Stimulated activated memory B cell treated with anti-CD40 and anti-IgM and Interleukin-4, amounts not matched to agents 10 μg/mL and 1 μg/mL and 100 μg/mL, for 72 hours (primary cell): ENCODE data around the gene HIPK1.
A peak's percentile ranks its signal among the peaks of the same experiment; 100 is the strongest.
"Not testable (repeated sequence)": the region's sequence is repeated elsewhere in the genome, so short reads cannot be mapped to it uniquely, and the experiment has no call there.

Source experiments
- ATAC-seq: fragments of 150-1000 bp; cut with Tn5 transposase; 2 replicates; pipeline ENCODE4 v1.10.0; 2021
- H3K27ac Mint-ChIP-seq: one replicate; pipeline ENCODE4 v1.8.0; 2022; ENCODE audit warnings: mild to moderate bottlenecking, mixed read lengths
- H3K27me3 Mint-ChIP-seq: one replicate; pipeline ENCODE4 v1.8.0; 2022; ENCODE audit warnings: mixed read lengths
- H3K36me3 Mint-ChIP-seq: one replicate; pipeline ENCODE4 v1.8.0; 2022; ENCODE audit warnings: mixed read lengths
- H3K4me1 Mint-ChIP-seq: one replicate; pipeline ENCODE4 v1.8.0; 2022; ENCODE audit warnings: mixed read lengths
- H3K4me3 Mint-ChIP-seq: one replicate; pipeline ENCODE4 v1.8.0; 2022; ENCODE audit warnings: mild to moderate bottlenecking, moderate library complexity, mixed read lengths
- H3K9me3 Mint-ChIP-seq: one replicate; pipeline ENCODE4 v1.8.0; 2022; ENCODE audit warnings: mixed read lengths

HIPK1 gene

DNA sequence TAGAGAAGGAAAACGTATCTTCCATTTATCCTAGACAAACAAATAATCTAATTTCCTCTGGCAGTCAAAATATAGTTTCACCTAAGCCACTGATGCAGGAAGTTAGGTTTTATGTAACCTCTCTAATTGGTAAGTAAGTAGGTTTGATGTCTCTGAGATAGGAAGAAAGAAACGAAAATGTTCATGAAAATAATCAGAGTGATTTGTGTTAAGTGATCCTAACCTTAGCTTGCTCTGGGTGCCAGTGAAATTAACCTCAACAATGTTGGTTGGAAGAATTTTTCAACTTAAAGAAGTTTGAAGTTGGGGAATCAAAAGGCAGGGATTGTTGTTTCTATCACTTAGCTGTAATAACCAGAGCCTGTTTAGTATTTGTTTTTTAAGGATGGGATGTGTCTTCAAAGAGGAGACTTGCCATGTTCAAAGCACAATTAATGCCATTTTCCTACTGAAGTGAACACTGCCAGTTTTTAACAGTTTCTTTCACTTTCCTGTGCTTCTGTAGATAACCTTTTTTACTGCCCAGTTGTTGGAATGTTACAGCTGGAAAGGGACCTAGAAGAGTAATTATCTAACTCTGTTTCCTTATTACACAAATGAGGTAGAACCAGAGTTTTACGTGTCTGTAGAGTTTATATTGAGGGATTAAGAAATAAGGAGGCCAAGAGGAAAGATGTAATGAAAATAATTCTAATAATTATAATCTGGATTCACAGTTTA is 18.4 kb downstream of the HIPK1 start:
- Mint-ChIP-seq H3K27ac (peak overlapping the region; percentile 70), H3K4me3 (no peak overlapping the region), H3K4me1 (peaks cover 44% of the 10 kb centered on the region), H3K36me3 (peaks cover 20% of the 10 kb centered on the region), H3K9me3 (peaks cover 8% of the 10 kb centered on the region), H3K27me3 (no peaks in the 10 kb centered on the region)
- ATAC-seq: no peak

GRCh38 chr1:113948151-113948550 is 19.0 kb downstream of the HIPK1 start:
- not testable (repeated sequence) for H3K4me3 Mint-ChIP-seq, ATAC-seq, H3K9me3 Mint-ChIP-seq, H3K27me3 Mint-ChIP-seq
- Mint-ChIP-seq H3K36me3 (peaks cover 16% of the 10 kb centered on the region), H3K27ac (peak overlapping the region; percentile 57), H3K4me1 (peaks cover 42% of the 10 kb centered on the region)

GRCh38 chr1:113949007-113949406 is 19.9 kb downstream of the HIPK1 start:
- Mint-ChIP-seq H3K27me3 (no peaks in the 10 kb centered on the region), H3K4me1 (peaks cover 39% of the 10 kb centered on the region), H3K9me3 (peaks cover 5% of the 10 kb centered on the region), H3K4me3 (no peak overlapping the region), H3K27ac (peak overlapping the region; percentile 57), H3K36me3 (peaks cover 21% of the 10 kb centered on the region)
- ATAC-seq: no peak

DNA sequence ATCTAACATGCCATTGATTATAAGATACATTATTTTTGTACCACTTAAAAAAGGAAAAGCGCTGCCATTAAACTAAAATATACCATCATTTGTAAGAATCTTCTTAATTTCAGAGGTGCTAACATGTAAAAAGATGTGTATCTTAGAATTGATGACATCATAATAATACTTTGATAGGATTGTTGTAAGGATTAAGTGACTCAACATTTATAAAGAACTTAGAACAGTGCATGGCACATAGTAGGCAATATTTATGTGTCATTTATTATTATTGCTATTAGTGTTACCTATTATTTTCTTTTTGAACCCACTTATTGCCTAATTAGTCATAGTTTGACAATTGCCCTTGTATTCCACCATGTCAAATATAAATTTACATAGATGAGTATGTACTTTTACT is 21.8 kb downstream of the HIPK1 start:
- no peak overlapping the region for H3K27ac Mint-ChIP-seq

DNA sequence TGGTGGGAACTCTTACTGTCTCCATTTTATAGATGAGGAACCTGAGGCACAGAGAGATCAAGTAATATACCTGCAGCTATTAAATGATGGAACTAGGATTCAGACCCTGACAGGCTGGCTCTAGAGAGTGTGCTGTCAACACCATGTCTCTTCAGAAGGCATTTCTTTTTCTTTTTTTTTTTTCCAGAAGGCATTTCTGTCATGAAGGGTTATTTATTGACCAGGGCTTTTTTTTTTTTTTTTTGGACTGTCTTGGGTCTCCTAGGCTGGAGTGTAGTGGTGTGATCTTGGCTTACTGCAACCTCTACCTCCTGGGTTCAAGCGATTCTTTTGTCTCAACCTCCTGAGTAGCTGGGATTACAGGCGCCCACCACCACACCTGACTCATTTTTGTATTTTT is 22.6 kb downstream of the HIPK1 start:
- H3K9me3 Mint-ChIP-seq: no peaks in the 10 kb centered on the region
- H3K27me3 Mint-ChIP-seq: no peaks in the 10 kb centered on the region
- no peak for ATAC-seq
- peaks cover 26% of the 10 kb centered on the region for H3K36me3 Mint-ChIP-seq
- no peak overlapping the region for H3K27ac Mint-ChIP-seq
- peaks cover 18% of the 10 kb centered on the region for H3K4me1 Mint-ChIP-seq
- no peak overlapping the region for H3K4me3 Mint-ChIP-seq

More for the DNA sequence above, 21.8 kb downstream of the HIPK1 start:
- no peak for ATAC-seq
- H3K36me3 Mint-ChIP-seq: peaks cover 19% of the 10 kb centered on the region
- no peak overlapping the region for H3K4me3 Mint-ChIP-seq
- peaks cover 26% of the 10 kb centered on the region for H3K4me1 Mint-ChIP-seq
- H3K9me3 Mint-ChIP-seq: no peaks in the 10 kb centered on the region
- H3K27me3 Mint-ChIP-seq: no peaks in the 10 kb centered on the region

DNA sequence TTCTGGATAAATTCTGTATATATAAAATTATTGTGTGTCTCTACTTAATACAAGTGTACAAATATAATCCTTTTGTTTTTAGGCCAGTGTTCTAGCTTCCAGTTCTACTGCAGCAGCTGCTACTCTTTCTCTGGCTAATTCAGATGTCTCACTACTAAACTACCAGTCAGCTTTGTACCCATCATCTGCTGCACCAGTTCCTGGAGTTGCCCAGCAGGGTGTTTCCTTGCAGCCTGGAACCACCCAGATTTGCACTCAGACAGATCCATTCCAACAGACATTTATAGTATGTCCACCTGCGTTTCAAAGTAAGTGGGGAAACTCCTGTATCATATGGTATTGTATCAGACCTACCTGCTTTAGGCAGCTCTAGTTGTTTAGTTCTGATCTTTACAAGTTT is 28.9 kb downstream of the HIPK1 start:
- no peaks in the 10 kb centered on the region for H3K9me3 Mint-ChIP-seq
- no peak overlapping the region for H3K27ac Mint-ChIP-seq
- no peaks in the 10 kb centered on the region for H3K4me1 Mint-ChIP-seq
- no peak for ATAC-seq
- H3K36me3 Mint-ChIP-seq: peaks cover 57% of the 10 kb centered on the region
- H3K4me3 Mint-ChIP-seq: no peak overlapping the region
- H3K27me3 Mint-ChIP-seq: no peaks in the 10 kb centered on the region

GRCh38 chr1:113958691-113959090 is 29.6 kb downstream of the HIPK1 start:
- H3K4me1 Mint-ChIP-seq: no peaks in the 10 kb centered on the region
- H3K9me3 Mint-ChIP-seq: no peaks in the 10 kb centered on the region
- no peak overlapping the region for H3K4me3 Mint-ChIP-seq
- peaks cover 59% of the 10 kb centered on the region for H3K36me3 Mint-ChIP-seq
- no peak overlapping the region for H3K27ac Mint-ChIP-seq
- no peaks in the 10 kb centered on the region for H3K27me3 Mint-ChIP-seq
- no peak for ATAC-seq

GRCh38 chr1:113963281-113963906 is 34.3 kb downstream of the HIPK1 start:
- no peak for ATAC-seq
- Mint-ChIP-seq H3K4me1 (no peaks in the 10 kb centered on the region), H3K36me3 (peaks cover 65% of the 10 kb centered on the region), H3K4me3 (no peak overlapping the region), H3K27me3 (no peaks in the 10 kb centered on the region), H3K9me3 (no peaks in the 10 kb centered on the region), H3K27ac (no peak overlapping the region)

DNA sequence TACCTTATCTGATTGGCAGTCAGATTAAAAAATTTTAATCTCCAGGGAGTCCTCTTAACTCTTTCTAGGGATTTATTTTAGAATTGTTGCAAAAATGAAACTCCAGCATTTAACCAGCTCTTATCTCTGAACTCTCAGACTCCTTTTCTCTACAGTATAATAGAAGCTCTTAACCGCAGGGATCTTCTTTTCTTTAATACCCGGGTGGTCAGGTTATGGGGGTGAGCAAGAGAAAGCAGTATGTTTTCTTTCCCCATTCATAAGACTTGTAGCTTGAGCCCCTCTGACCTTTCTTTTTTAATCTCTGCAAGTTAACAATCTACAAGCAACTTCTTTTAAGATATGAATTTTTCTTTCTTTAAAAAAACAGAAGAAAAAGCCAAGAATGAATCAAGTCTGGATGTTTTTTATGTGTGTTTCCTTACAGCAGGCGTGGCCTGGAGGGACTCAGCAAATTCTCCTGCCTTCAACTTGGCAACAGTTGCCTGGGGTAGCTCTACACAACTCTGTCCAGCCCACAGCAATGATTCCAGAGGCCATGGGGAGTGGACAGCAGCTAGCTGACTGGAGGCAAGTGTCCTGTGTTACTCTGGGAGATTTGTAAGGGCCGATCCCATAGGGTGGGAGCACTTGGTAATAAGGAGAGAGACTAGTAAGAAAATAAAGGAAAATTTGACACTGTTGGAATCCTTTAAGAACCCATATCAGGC is 36.7 kb downstream of the HIPK1 start:
- Mint-ChIP-seq H3K4me1 (no peaks in the 10 kb centered on the region), H3K27me3 (no peaks in the 10 kb centered on the region), H3K36me3 (peaks cover 78% of the 10 kb centered on the region), H3K27ac (no peak overlapping the region), H3K4me3 (no peak overlapping the region), H3K9me3 (no peaks in the 10 kb centered on the region)
- no peak for ATAC-seq

DNA sequence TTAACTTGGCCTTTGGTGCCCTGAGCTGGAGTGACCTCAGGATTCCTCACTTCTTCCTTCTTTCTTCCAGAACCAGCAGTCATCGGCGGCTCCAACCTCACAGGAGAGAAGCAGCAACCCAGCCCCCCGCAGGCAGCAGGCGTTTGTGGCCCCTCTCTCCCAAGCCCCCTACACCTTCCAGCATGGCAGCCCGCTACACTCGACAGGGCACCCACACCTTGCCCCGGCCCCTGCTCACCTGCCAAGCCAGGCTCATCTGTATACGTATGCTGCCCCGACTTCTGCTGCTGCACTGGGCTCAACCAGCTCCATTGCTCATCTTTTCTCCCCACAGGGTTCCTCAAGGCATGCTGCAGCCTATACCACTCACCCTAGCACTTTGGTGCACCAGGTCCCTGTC is 43.8 kb downstream of the HIPK1 start:
- Mint-ChIP-seq H3K27me3 (no peaks in the 10 kb centered on the region), H3K4me1 (no peaks in the 10 kb centered on the region), H3K27ac (no peak overlapping the region), H3K9me3 (no peaks in the 10 kb centered on the region), H3K4me3 (no peak overlapping the region), H3K36me3 (peaks cover 62% of the 10 kb centered on the region)
- peak; percentile 27 for ATAC-seq

DNA sequence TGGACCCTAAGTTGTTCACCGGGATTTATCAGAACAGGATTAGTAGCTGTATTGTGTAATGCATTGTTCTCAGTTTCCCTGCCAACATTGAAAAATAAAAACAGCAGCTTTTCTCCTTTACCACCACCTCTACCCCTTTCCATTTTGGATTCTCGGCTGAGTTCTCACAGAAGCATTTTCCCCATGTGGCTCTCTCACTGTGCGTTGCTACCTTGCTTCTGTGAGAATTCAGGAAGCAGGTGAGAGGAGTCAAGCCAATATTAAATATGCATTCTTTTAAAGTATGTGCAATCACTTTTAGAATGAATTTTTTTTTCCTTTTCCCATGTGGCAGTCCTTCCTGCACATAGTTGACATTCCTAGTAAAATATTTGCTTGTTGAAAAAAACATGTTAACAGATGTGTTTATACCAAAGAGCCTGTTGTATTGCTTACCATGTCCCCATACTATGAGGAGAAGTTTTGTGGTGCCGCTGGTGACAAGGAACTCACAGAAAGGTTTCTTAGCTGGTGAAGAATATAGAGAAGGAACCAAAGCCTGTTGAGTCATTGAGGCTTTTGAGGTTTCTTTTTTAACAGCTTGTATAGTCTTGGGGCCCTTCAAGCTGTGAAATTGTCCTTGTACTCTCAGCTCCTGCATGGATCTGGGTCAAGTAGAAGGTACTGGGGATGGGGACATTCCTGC is 46.2 kb downstream of the HIPK1 start:
- ATAC-seq: no peak
- H3K36me3 Mint-ChIP-seq: peaks cover 39% of the 10 kb centered on the region
- no peaks in the 10 kb centered on the region for H3K9me3 Mint-ChIP-seq
- no peak overlapping the region for H3K4me3 Mint-ChIP-seq
- H3K4me1 Mint-ChIP-seq: peaks cover 7% of the 10 kb centered on the region
- H3K27me3 Mint-ChIP-seq: no peaks in the 10 kb centered on the region
- peak overlapping the region; percentile 33 for H3K27ac Mint-ChIP-seq

DNA sequence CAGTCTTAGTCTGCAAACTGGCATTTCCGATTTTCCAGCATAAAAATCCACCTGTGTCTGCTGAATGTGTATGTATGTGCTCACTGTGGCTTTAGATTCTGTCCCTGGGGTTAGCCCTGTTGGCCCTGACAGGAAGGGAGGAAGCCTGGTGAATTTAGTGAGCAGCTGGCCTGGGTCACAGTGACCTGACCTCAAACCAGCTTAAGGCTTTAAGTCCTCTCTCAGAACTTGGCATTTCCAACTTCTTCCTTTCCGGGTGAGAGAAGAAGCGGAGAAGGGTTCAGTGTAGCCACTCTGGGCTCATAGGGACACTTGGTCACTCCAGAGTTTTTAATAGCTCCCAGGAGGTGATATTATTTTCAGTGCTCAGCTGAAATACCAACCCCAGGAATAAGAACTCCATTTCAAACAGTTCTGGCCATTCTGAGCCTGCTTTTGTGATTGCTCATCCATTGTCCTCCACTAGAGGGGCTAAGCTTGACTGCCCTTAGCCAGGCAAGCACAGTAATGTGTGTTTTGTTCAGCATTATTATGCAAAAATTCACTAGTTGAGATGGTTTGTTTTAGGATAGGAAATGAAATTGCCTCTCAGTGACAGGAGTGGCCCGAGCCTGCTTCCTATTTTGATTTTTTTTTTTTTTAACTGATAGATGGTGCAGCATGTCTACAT is 47.6 kb downstream of the HIPK1 start:
- ATAC-seq: peak; percentile 15
- H3K9me3 Mint-ChIP-seq: no peaks in the 10 kb centered on the region
- H3K27me3 Mint-ChIP-seq: no peaks in the 10 kb centered on the region
- no peak overlapping the region for H3K4me3 Mint-ChIP-seq
- H3K4me1 Mint-ChIP-seq: peaks cover 7% of the 10 kb centered on the region
- no peak overlapping the region for H3K27ac Mint-ChIP-seq
- peaks cover 34% of the 10 kb centered on the region for H3K36me3 Mint-ChIP-seq

- Mint-ChIP-seq H3K27ac (no peak overlapping the region), H3K27me3 (no peaks in the 10 kb centered on the region), H3K4me3 (no peak overlapping the region), H3K36me3 (peaks cover 24% of the 10 kb centered on the region), H3K4me1 (peaks cover 7% of the 10 kb centered on the region), H3K9me3 (no peaks in the 10 kb centered on the region)
- ATAC-seq: no peak
These were observed 48.8 kb downstream of the HIPK1 start for GRCh38 chr1:113977906-113978305.

GRCh38 chr1:113978863-113979702 is 50.0 kb downstream of the HIPK1 start, which contains the start of gene OLFML3:
Gene OLFML3, plus strand, starts transcription at chr1:113979474. Its CDS starts 43 bp downstream, at chr1:113979517.
- peaks cover 7% of the 10 kb centered on the region for H3K4me1 Mint-ChIP-seq
- no peaks in the 10 kb centered on the region for H3K27me3 Mint-ChIP-seq
- no peak within 1 kb of the TSS for H3K4me3 Mint-ChIP-seq
- no peak within 1 kb of the TSS for H3K27ac Mint-ChIP-seq
- peaks cover 14% of the 10 kb centered on the region for H3K36me3 Mint-ChIP-seq
- no peaks in the 10 kb centered on the region for H3K9me3 Mint-ChIP-seq
- no peak for ATAC-seq
